HAP-1 (cell line): Measurements from ENCODE around the gene COL24A1.
A peak's percentile ranks its signal among the peaks of the same experiment; 100 is the strongest.

Source experiments
- DNase-seq, 2 experiments: peaks; one replicate each; pipeline ENCODE4 v3.0.0-alpha.2; 2016 to 2020; ENCODE audit warnings: low spot score in 2 of 2
- H3K27me3 ChIP-seq: fragments of 250-450 bp; sonication (Bioruptor Pico); 2 replicates; pipeline ENCODE4 v1.5.1; 2020; ENCODE audit warnings: low read depth, mild to moderate bottlenecking, moderate library complexity
- H3K36me3 ChIP-seq: fragments of 250-450 bp; sonication (Bioruptor Pico); replicated peaks from 2 replicates; pipeline ENCODE4 v1.5.1; 2020; ENCODE audit warnings: mild to moderate bottlenecking
- H3K4me1 ChIP-seq: fragments of 250-450 bp; sonication (Bioruptor Pico); 2 replicates; pipeline ENCODE4 v1.5.1; 2020; ENCODE audit warnings: mild to moderate bottlenecking
- H3K4me3 ChIP-seq: fragments of 250-450 bp; sonication (Bioruptor Pico); 2 replicates; pipeline ENCODE4 v1.5.1; 2020; ENCODE audit warnings: mild to moderate bottlenecking, moderate library complexity
- H3K9me3 ChIP-seq: fragments of 250-450 bp; sonication (Bioruptor Pico); 2 replicates; pipeline ENCODE4 v1.5.1; 2020; ENCODE audit warnings: mild to moderate bottlenecking, moderate library complexity
- in situ Hi-C: fragments of 300-500 bp; cut with MboI; formaldehyde crosslinking; loops from 3 replicates; pipeline ENCODE4 v1.14.3; 2020; ENCODE audit warnings: low sequenced_read_pairs, inconsistent platforms, mixed read lengths

COL24A1 gene

GRCh38 chr1:86156566-86157455 lies at the start of gene COL24A1:
TSS of gene COL24A1 (minus strand) at chr1:86156772. CDS start at chr1:86156396, 376 bp downstream.
- no peaks in the 10 kb centered on the region for H3K27me3 ChIP-seq
- no peaks in the 10 kb centered on the region for H3K36me3 ChIP-seq
- peak; percentile 69 to 84 for DNase-seq
- H3K4me1 ChIP-seq: peaks cover 17% of the 10 kb centered on the region
- H3K9me3 ChIP-seq: no peaks in the 10 kb centered on the region
- in situ Hi-C loops: no loop called here
- peak within 1 kb of the TSS; percentile 29 for H3K4me3 ChIP-seq

- in situ Hi-C loops: no loop called here
- no peak for DNase-seq
- H3K27me3 ChIP-seq: no peaks in the 10 kb centered on the region
- H3K4me3 ChIP-seq: no peak overlapping the region
- H3K4me1 ChIP-seq: peaks cover 1% of the 10 kb centered on the region; the same call in 1 of the 2 replicates
- H3K9me3 ChIP-seq: no peaks in the 10 kb centered on the region
- no peaks in the 10 kb centered on the region for H3K36me3 ChIP-seq
These were observed 49.2 kb upstream of the COL24A1 start for GRCh38 chr1:86205741-86206140.

GRCh38 chr1:86202552-86203340 lies 46.2 kb upstream of the COL24A1 start:
- Histone ChIP-seq H3K4me1 (peaks cover 2% of the 10 kb centered on the region; the same call in 1 of the 2 replicates), H3K36me3 (no peaks in the 10 kb centered on the region), H3K9me3 (no peaks in the 10 kb centered on the region), H3K27me3 (no peaks in the 10 kb centered on the region), H3K4me3 (no peak overlapping the region)
- in situ Hi-C loops: no loop called here
- no peak for DNase-seq

GRCh38 chr1:86201311-86201710 lies 44.7 kb upstream of the COL24A1 start:
- Histone ChIP-seq H3K4me3 (no peak overlapping the region), H3K4me1 (peaks cover 2% of the 10 kb centered on the region; the same call in 1 of the 2 replicates), H3K27me3 (no peaks in the 10 kb centered on the region), H3K9me3 (no peaks in the 10 kb centered on the region), H3K36me3 (no peaks in the 10 kb centered on the region)
- DNase-seq: peak in 1 of 2 experiments; percentile 3
- in situ Hi-C loops: no loop called here

DNA sequence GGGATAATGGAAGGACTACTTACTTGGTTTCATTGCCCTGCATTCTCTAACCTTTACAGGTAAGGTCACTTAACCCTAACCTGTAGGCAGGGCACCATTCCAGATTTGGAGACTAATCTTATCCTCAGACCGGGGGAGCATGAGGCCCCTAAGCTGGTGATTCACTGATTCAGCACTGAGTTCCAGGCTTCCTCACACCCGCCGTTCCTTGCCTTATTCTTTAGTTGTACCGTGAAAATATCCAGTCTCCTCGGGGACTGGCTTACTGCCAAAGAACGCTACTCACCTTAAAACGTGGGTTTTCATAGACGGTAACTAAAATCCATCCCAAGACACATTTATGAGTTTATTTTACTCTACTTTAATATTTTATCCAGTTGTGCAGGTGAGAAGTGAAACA lies 44.3 kb upstream of the COL24A1 start:
- H3K4me1 ChIP-seq: peaks cover 2% of the 10 kb centered on the region; the same call in 1 of the 2 replicates
- no peaks in the 10 kb centered on the region for H3K9me3 ChIP-seq
- no peaks in the 10 kb centered on the region for H3K36me3 ChIP-seq
- DNase-seq: no peak
- H3K4me3 ChIP-seq: no peak overlapping the region
- in situ Hi-C loops: no loop called here
- no peaks in the 10 kb centered on the region for H3K27me3 ChIP-seq

DNA sequence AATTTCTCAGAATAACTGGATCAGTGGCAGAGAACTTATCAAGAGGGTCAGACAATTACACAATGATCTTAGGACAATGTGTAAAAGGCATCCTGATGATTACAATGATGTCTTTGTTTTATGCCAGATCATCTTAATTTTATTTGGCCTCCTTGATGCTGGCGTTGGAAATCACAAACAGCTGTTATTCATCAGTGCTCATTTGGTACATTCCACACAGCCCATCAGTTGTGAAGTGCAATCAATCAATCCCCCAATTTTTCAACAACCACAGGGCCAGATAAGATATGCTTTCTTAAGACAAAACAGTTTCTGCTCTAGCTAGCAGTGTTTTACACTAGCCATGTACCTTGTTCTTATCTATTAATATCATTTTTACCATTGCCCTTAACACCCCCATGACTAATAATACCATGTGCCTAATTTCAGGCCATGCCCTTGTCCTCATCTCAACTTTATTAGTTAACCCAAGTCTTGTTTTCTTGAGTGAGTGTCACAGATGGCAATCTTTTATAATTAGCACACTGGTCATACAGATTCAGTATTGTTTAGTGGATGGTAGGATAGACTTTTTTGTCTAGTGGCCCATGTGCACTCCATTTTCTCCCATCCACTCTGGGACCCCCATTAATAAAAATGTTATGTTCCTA lies 40.8 kb upstream of the COL24A1 start:
- Histone ChIP-seq H3K4me1 (peaks cover 2% of the 10 kb centered on the region; the same call in 1 of the 2 replicates), H3K4me3 (no peak overlapping the region), H3K9me3 (no peaks in the 10 kb centered on the region), H3K36me3 (no peaks in the 10 kb centered on the region), H3K27me3 (no peaks in the 10 kb centered on the region)
- no peak for DNase-seq
- in situ Hi-C loops: no loop called here

GRCh38 chr1:86195281-86195680 lies 38.7 kb upstream of the COL24A1 start:
- Histone ChIP-seq H3K9me3 (no peaks in the 10 kb centered on the region), H3K4me1 (no peaks in the 10 kb centered on the region), H3K4me3 (no peak overlapping the region), H3K36me3 (no peaks in the 10 kb centered on the region), H3K27me3 (no peaks in the 10 kb centered on the region)
- DNase-seq: no peak
- in situ Hi-C loops: no loop called here

DNA sequence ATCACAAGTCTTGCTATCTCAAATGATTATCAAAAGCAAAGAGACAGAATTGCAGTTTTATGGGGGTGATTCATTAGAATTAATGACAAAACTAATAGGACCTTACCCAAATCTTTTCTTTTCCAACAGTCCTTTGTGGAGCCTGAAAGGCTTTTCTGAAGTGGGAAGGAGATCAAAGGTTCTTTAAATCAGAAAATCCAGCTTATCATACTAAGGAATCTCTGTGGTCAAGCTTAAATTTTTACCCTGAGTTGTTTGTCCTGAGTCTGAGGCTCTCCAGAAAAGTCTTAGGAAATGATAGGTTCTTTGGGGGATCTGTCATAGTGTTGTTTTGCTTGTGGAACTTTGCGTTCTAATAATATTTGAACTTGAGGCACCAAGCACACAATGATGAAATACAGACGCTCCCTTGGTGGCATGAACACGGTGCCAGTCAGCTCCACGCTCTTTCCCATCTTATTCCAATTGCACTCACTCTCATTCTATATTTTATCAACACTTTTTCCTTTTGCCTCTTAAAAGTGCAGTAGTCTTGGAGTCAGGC lies 38.0 kb upstream of the COL24A1 start:
- no peaks in the 10 kb centered on the region for H3K4me1 ChIP-seq
- H3K4me3 ChIP-seq: no peak overlapping the region
- H3K9me3 ChIP-seq: no peaks in the 10 kb centered on the region
- no peaks in the 10 kb centered on the region for H3K27me3 ChIP-seq
- in situ Hi-C loops: no loop called here
- no peak for DNase-seq
- no peaks in the 10 kb centered on the region for H3K36me3 ChIP-seq

GRCh38 chr1:86192417-86192816 lies 35.8 kb upstream of the COL24A1 start:
- Histone ChIP-seq H3K36me3 (no peaks in the 10 kb centered on the region), H3K4me1 (no peaks in the 10 kb centered on the region), H3K27me3 (peaks cover 5% of the 10 kb centered on the region; the same call in 1 of the 2 replicates), H3K4me3 (no peak overlapping the region), H3K9me3 (no peaks in the 10 kb centered on the region)
- in situ Hi-C loops: no loop called here
- no peak for DNase-seq

- H3K27me3 ChIP-seq: peaks cover 8% of the 10 kb centered on the region; the same call in 1 of the 2 replicates
- in situ Hi-C loops: no loop called here
- DNase-seq: no peak
These were observed 35.4 kb upstream of the COL24A1 start for GRCh38 chr1:86191958-86192357.

GRCh38 chr1:86190873-86191272 lies 34.3 kb upstream of the COL24A1 start:
- Histone ChIP-seq H3K9me3 (no peaks in the 10 kb centered on the region), H3K36me3 (no peaks in the 10 kb centered on the region), H3K27me3 (peaks cover 9% of the 10 kb centered on the region), H3K4me3 (no peak overlapping the region), H3K4me1 (no peaks in the 10 kb centered on the region)
- no peak for DNase-seq
- in situ Hi-C loops: no loop called here

More at GRCh38 chr1:86191958-86192357, 35.4 kb upstream of the COL24A1 start:
- no peaks in the 10 kb centered on the region for H3K36me3 ChIP-seq
- no peaks in the 10 kb centered on the region for H3K9me3 ChIP-seq
- H3K4me3 ChIP-seq: no peak overlapping the region
- no peaks in the 10 kb centered on the region for H3K4me1 ChIP-seq

GRCh38 chr1:86184426-86184825 lies 27.9 kb upstream of the COL24A1 start:
- no peak for DNase-seq

GRCh38 chr1:86183810-86184209 lies 27.2 kb upstream of the COL24A1 start:
- Histone ChIP-seq H3K4me3 (no peak overlapping the region), H3K4me1 (no peaks in the 10 kb centered on the region), H3K36me3 (no peaks in the 10 kb centered on the region), H3K27me3 (peaks cover 13% of the 10 kb centered on the region), H3K9me3 (no peaks in the 10 kb centered on the region)
- in situ Hi-C loops: no loop called here
- no peak for DNase-seq

More at GRCh38 chr1:86184426-86184825, 27.9 kb upstream of the COL24A1 start:
- no peaks in the 10 kb centered on the region for H3K9me3 ChIP-seq
- no peaks in the 10 kb centered on the region for H3K4me1 ChIP-seq
- in situ Hi-C loops: no loop called here
- H3K36me3 ChIP-seq: no peaks in the 10 kb centered on the region
- no peak overlapping the region for H3K4me3 ChIP-seq
- peaks cover 11% of the 10 kb centered on the region for H3K27me3 ChIP-seq
